IMR-90 (cell line): Measurements from ENCODE around the gene MPZL1. TPM values are rescaled to one million over a fixed set of nuclear protein-coding genes. Genes with fewer than 3 reads are reported as not detected.
A peak's percentile ranks its signal among the peaks of the same experiment; 100 is the strongest.

Source experiments
- ATAC-seq: fragments of 200-7000 bp; cut with Tn5 transposase; 2 replicates; pipeline ENCODE4 v1.9.1; 2020; ENCODE audit warnings: low read depth, mild to moderate bottlenecking, moderate library complexity
- BruUV-seq: library from RNA; stranded (reverse); fragments of 400-500 nt; replicated peaks from 2 replicates; lab custom pipeline; 2021; lab: Mats Ljungman, UMichigan
- CTCF ChIA-PET: fragments of 300-600 bp; formaldehyde crosslinking; extraction: SDS; loops from one replicate; lab custom pipeline; 2021; ENCODE audit warnings: antibody characterized with exemption; lab: Yijun Ruan, JAX
- POLR2A ChIA-PET: fragments of 300-600 bp; sonication (Branson Sonifier 250); formaldehyde crosslinking; loops from one replicate; lab custom pipeline; 2022; ENCODE audit warnings: antibody characterized with exemption; ENCODE audit not compliant: unreplicated experiment; lab: Charles Lee
- DNase-seq: peaks from one replicate; pipeline ENCODE4 v3.0.0; 2013
- H2AFZ ChIP-seq: replicated peaks from 2 replicates; pipeline ENCODE3; 2013; ENCODE audit warnings: low read length, mild to moderate bottlenecking; ENCODE audit not compliant: poor library complexity
- H2AK5ac ChIP-seq: 2 replicates; pipeline ENCODE4 v1.6.1; 2013; ENCODE audit warnings: low read depth, low read length, inconsistent platforms
- H2AK9ac ChIP-seq: replicated peaks from 2 replicates; pipeline ENCODE3; 2013; ENCODE audit warnings: mild to moderate bottlenecking, low read depth, low read length, moderate library complexity; ENCODE audit not compliant: poor library complexity
- H2BK120ac ChIP-seq: 2 replicates; pipeline ENCODE4 v1.6.1; 2013; ENCODE audit warnings: low read depth, low read length, inconsistent platforms
- H2BK15ac ChIP-seq: 3 replicates; pipeline ENCODE4 v1.6.1; 2013; ENCODE audit warnings: low read depth, low read length, inconsistent platforms
- H2BK20ac ChIP-seq: 2 replicates; pipeline ENCODE4 v1.6.1; 2013; ENCODE audit warnings: low read depth, mild to moderate bottlenecking, inconsistent platforms, low read length, moderate library complexity
- H2BK5ac ChIP-seq: 2 replicates; pipeline ENCODE4 v1.6.1; 2013; ENCODE audit warnings: mild to moderate bottlenecking, low read depth, low read length, inconsistent platforms; ENCODE audit not compliant: poor library complexity, severe bottlenecking
- H3K14ac ChIP-seq: replicated peaks from 2 replicates; pipeline ENCODE4 v1.6.1; 2013; ENCODE audit warnings: low read depth, low read length, inconsistent platforms
- H3K18ac ChIP-seq: 2 replicates; pipeline ENCODE4 v1.6.1; 2013; ENCODE audit warnings: low read depth, low read length, control low read depth
- H3K23ac ChIP-seq: 2 replicates; pipeline ENCODE4 v1.6.1; 2013; ENCODE audit warnings: low read depth, low read length, inconsistent platforms
- H3K27ac ChIP-seq: 2 replicates; pipeline ENCODE4 v1.5.1; 2013; ENCODE audit warnings: mild to moderate bottlenecking, control low read depth, low read length; ENCODE audit not compliant: insufficient read depth
- H3K27me3 ChIP-seq: 2 replicates; pipeline ENCODE4 v1.6.1; 2013; ENCODE audit warnings: low read length; ENCODE audit not compliant: control insufficient read depth, insufficient read depth
- H3K36me3 ChIP-seq: 2 replicates; pipeline ENCODE4 v1.6.1; 2013; ENCODE audit warnings: low read length, mixed read lengths; ENCODE audit not compliant: control insufficient read depth, insufficient read depth
- H3K4ac ChIP-seq: 2 replicates; pipeline ENCODE4 v1.6.1; 2013; ENCODE audit warnings: low read depth, low read length, inconsistent platforms
- H3K4me1 ChIP-seq: 2 replicates; pipeline ENCODE4 v1.6.1; 2013; ENCODE audit warnings: low read length, mixed read lengths; ENCODE audit not compliant: control insufficient read depth, insufficient read depth
- H3K4me2 ChIP-seq: 2 replicates; pipeline ENCODE4 v1.6.1; 2013; ENCODE audit warnings: low read depth, mild to moderate bottlenecking, control low read depth, low read length, moderate library complexity
- H3K4me3 ChIP-seq: 2 replicates; pipeline ENCODE4 v1.5.1; 2013; ENCODE audit warnings: low read depth, mild to moderate bottlenecking, control low read depth, low read length, moderate library complexity; ENCODE audit not compliant: insufficient read depth
- H3K56ac ChIP-seq: 2 replicates; pipeline ENCODE4 v1.6.1; 2013; ENCODE audit warnings: low read length, inconsistent platforms; ENCODE audit not compliant: insufficient read depth; ENCODE audit errors: extremely low read depth
- H3K79me1 ChIP-seq, 2 experiments: 2 replicates each; pipeline ENCODE4 v1.6.1; 2013; ENCODE audit warnings: low read length in 2 of 2, inconsistent platforms in 1 of 2, low read depth in 1 of 2
- H3K9ac ChIP-seq: 2 replicates; pipeline ENCODE4 v1.6.1; 2013; ENCODE audit warnings: low read depth, low read length, control low read depth
- H3K9me1 ChIP-seq: 2 replicates; pipeline ENCODE4 v1.6.1; 2013; ENCODE audit warnings: low read length, inconsistent platforms; ENCODE audit not compliant: insufficient read depth
- H3K9me3 ChIP-seq: 2 replicates; pipeline ENCODE4 v1.6.1; 2013; ENCODE audit warnings: low read length; ENCODE audit not compliant: control insufficient read depth, insufficient read depth
- H4K20me1 ChIP-seq: 2 replicates; pipeline ENCODE4 v1.6.1; 2013; ENCODE audit warnings: low read length, inconsistent platforms; ENCODE audit not compliant: insufficient read depth
- H4K5ac ChIP-seq: 2 replicates; pipeline ENCODE4 v1.6.1; 2013; ENCODE audit warnings: mild to moderate bottlenecking, low read depth, low read length, control low read depth
- H4K8ac ChIP-seq, 2 experiments: 2 replicates each; pipeline ENCODE4 v1.6.1; 2013; ENCODE audit warnings: low read depth in 2 of 2, low read length in 2 of 2, control low read depth in 1 of 2, inconsistent platforms in 1 of 2
- H4K91ac ChIP-seq: 2 replicates; pipeline ENCODE4 v1.6.1; 2013; ENCODE audit warnings: low read depth, low read length, inconsistent platforms; ENCODE audit not compliant: insufficient read depth
- BHLHE40 ChIP-seq: fragments of 150-350 bp; IDR thresholded peaks from 2 replicates; pipeline ENCODE4 v1.6.1; 2016; ENCODE audit warnings: mild to moderate bottlenecking, low read depth, low read length
- CEBPB ChIP-seq: IDR thresholded peaks from 2 replicates; pipeline ENCODE4 v1.6.1; 2012; ENCODE audit warnings: low read depth, low read length, improper control_type of control experiment
- CHD1 ChIP-seq: IDR thresholded peaks from 2 replicates; pipeline ENCODE4 v1.6.1; 2012; ENCODE audit warnings: low read depth, low read length, improper control_type of control experiment
- CTCF ChIP-seq: conservative IDR thresholded peaks from 2 replicates; pipeline ENCODE4 v1.5.1; 2012; ENCODE audit warnings: mild to moderate bottlenecking, low read depth, low read length, improper control_type of control experiment
- FOS ChIP-seq: fragments of 150-350 bp; IDR thresholded peaks from 2 replicates; pipeline ENCODE4 v1.6.1; 2016; ENCODE audit warnings: low read depth, low read length
- MAFK ChIP-seq: IDR thresholded peaks from 2 replicates; pipeline ENCODE4 v1.6.1; 2012; ENCODE audit warnings: low read depth, low read length, improper control_type of control experiment
- MAZ ChIP-seq: IDR thresholded peaks from 2 replicates; pipeline ENCODE4 v1.6.1; 2012; ENCODE audit warnings: low read depth, mild to moderate bottlenecking, low read length, improper control_type of control experiment, moderate library complexity, borderline replicate concordance
- MXI1 ChIP-seq: IDR thresholded peaks from 2 replicates; pipeline ENCODE4 v1.6.1; 2012; ENCODE audit warnings: low read depth, mild to moderate bottlenecking, low read length, moderate library complexity, borderline replicate concordance
- NFE2L2 ChIP-seq: fragments of 150-350 bp; IDR thresholded peaks from 2 replicates; pipeline ENCODE4 v1.6.1; 2016; ENCODE audit warnings: low read depth, mild to moderate bottlenecking, low read length
- POLR2A ChIP-seq: IDR thresholded peaks from 2 replicates; pipeline ENCODE4 v1.6.1; 2012; ENCODE audit warnings: mild to moderate bottlenecking, low read depth, low read length
- RAD21 ChIP-seq: IDR thresholded peaks from 2 replicates; pipeline ENCODE4 v1.6.1; 2012; ENCODE audit warnings: low read length, improper control_type of control experiment
- RCOR1 ChIP-seq: IDR thresholded peaks from 2 replicates; pipeline ENCODE4 v1.6.1; 2012; ENCODE audit warnings: mild to moderate bottlenecking, low read length, improper control_type of control experiment; ENCODE audit not compliant: insufficient replicate concordance
- RFX5 ChIP-seq: IDR thresholded peaks from 2 replicates; pipeline ENCODE4 v1.8.0; 2012; ENCODE audit warnings: low read depth, mild to moderate bottlenecking, low read length, moderate library complexity
- USF2 ChIP-seq: fragments of 150-350 bp; IDR thresholded peaks from 2 replicates; pipeline ENCODE4 v1.6.1; 2017; ENCODE audit warnings: mild to moderate bottlenecking, antibody characterized with exemption, low read length, low read depth
- WGBS, 2 experiments: methylation state at CpG; one replicate each; pipeline versions ENCODE4 v1.1.5 to v1.1.7; 2013; ENCODE audit warnings: missing lambda C conversion rate in 2 of 2; ENCODE audit not compliant: insufficient read length in 1 of 2; ENCODE audit errors: extremely low coverage in 2 of 2; 5-methylcytosine and 5-hydroxymethylcytosine counted together
- dilution Hi-C: fragments of 300-500 bp; cut with HindIII; formaldehyde crosslinking; loops from one replicate; pipeline ENCODE4 v1.14.3; 2018; ENCODE audit warnings: low sequenced_read_pairs; ENCODE audit not compliant: unreplicated experiment
- in situ Hi-C: fragments of 300-500 bp; cut with MboI; formaldehyde crosslinking; loops from 3 replicates; pipeline ENCODE4 v1.14.3; 2019; ENCODE audit warnings: low sequenced_read_pairs, inconsistent platforms, mixed read lengths
- intact Hi-C: fragments of 100-400 bp; cut with micrococcal nuclease; formaldehyde crosslinking; loops from 2 replicates; pipeline ENCODE4 v1.10.0; 2022
- polyA plus RNA-seq, 3 experiments: library from polyadenylated mRNA; depleted of rRNA; stranded (reverse); fragments of >200 nt; gene quantifications; 2 replicates each; pipeline ENCODE4 v1.2.3, GENCODE V29; 2012; ENCODE audit warnings: low replicate concordance in 1 of 3
- total RNA-seq: library from RNA; depleted of rRNA; stranded (reverse); fragments of >200 nt; gene quantifications from 2 replicates; pipeline ENCODE4 v1.2.3, GENCODE V29; 2012

Gene MPZL1
- total and polyA plus RNA-seq, 2 of the 4 experiments (the other 2 are of a cell fraction), result 55.3 to 87.3 TPM

- peak overlapping the region; percentile 34; the same call in 1 of the 2 replicates for H3K9ac ChIP-seq
- H3K4me1 ChIP-seq, result peaks cover 18% of the 10 kb centered on the region
- H3K9me1 ChIP-seq, result peaks cover 21% of the 10 kb centered on the region
- peak overlapping the region; percentile 73 for H2BK120ac ChIP-seq
- H3K36me3 ChIP-seq, result peaks cover 24% of the 10 kb centered on the region
- no peak overlapping the region for H2AFZ ChIP-seq
- H3K56ac ChIP-seq, result peak overlapping the region; percentile 18
- H2AK5ac ChIP-seq, result peak overlapping the region; percentile 73
- H3K27ac ChIP-seq, result peak overlapping the region; percentile 58
- H2BK15ac ChIP-seq, result peak overlapping the region; percentile 72; the same call in 2 of the 3 replicates
- H4K5ac ChIP-seq, result peak overlapping the region; percentile 28
- peak overlapping the region; percentile 31 for H3K18ac ChIP-seq
- peak overlapping the region; percentile 44 for H2AK9ac ChIP-seq
- POLR2A ChIA-PET, result no interaction called here
- peak overlapping the region; percentile 64 for H2BK20ac ChIP-seq
- no TSS peak for BruUV-seq
- peak; percentile 99 for DNase-seq
- H3K4me3 ChIP-seq, result no peak overlapping the region
- peak overlapping the region; percentile 61 to 83 for H4K8ac ChIP-seq
- in situ Hi-C loops (no loop called here), intact Hi-C loops (loop anchor here (1.0 to 5.0 kb wide), 2 partner anchors 70 to 291 kb away; partner anchors contain the start of gene MPZL1), dilution Hi-C loops (no loop called here)
- peak overlapping the region; percentile 69 for H3K23ac ChIP-seq
- H3K9me3 ChIP-seq, result no peaks in the 10 kb centered on the region
- no peaks in the 10 kb centered on the region for H3K27me3 ChIP-seq
- WGBS, 2 experiments, result no CpG with 5 or more reads among the region's 5 CpGs
- CTCF ChIA-PET, result interaction anchor here (0.7 kb wide), 1 partner anchor 23 kb away, joined by 3 read pairs; no protein-coding TSS in a partner anchor
- peaks cover 7% of the 10 kb centered on the region; the same call in 1 of the 2 replicates for H4K20me1 ChIP-seq
- peak overlapping the region; percentile 50 for H3K14ac ChIP-seq
- peaks cover under 1 to 42% of the 10 kb centered on the region in 2 experiments; a peak in 3 of 4 replicates for H3K79me1 ChIP-seq
- peak overlapping the region; percentile 62 for H2BK5ac ChIP-seq
- H3K4ac ChIP-seq, result peak overlapping the region; percentile 82
- H3K4me2 ChIP-seq, result no peak overlapping the region
- H4K91ac ChIP-seq, result peak overlapping the region; percentile 69
- ATAC-seq, result peak; percentile 83
- TF ChIP-seq CTCF, result peak; percentile 22; the same call in 1 of the 2 replicates
- TF ChIP-seq MAFK, result peak; percentile 71
- TF ChIP-seq RAD21, result peak; percentile 15; the same call in 1 of the 2 replicates
- no peak for TF ChIP-seq USF2
- peak; percentile 86 for TF ChIP-seq RCOR1
- TF ChIP-seq MXI1, result no peak
- TF ChIP-seq NFE2L2, result peak; percentile 77
- TF ChIP-seq CHD1, result no peak
- TF ChIP-seq FOS, result peak; percentile 61
- TF ChIP-seq POLR2A, result no peak
- TF ChIP-seq RFX5, result no peak
- TF ChIP-seq CEBPB, result peak; percentile 98
- TF ChIP-seq MAZ, result peak; percentile 65
- TF ChIP-seq BHLHE40, result peak; percentile 87
Measured at GRCh38 chr1:167791281-167792187, 69.8 kb downstream of the MPZL1 start.
